ENCODE data around the gene RBMS1.
A peak's percentile ranks its signal among the peaks of the same experiment; 100 is the strongest.

RBMS1 gene

GRCh38 chr2:160328811-160329527, 164.6 kb downstream of the RBMS1 start:
- TF ChIP-seq, protein P1, sequence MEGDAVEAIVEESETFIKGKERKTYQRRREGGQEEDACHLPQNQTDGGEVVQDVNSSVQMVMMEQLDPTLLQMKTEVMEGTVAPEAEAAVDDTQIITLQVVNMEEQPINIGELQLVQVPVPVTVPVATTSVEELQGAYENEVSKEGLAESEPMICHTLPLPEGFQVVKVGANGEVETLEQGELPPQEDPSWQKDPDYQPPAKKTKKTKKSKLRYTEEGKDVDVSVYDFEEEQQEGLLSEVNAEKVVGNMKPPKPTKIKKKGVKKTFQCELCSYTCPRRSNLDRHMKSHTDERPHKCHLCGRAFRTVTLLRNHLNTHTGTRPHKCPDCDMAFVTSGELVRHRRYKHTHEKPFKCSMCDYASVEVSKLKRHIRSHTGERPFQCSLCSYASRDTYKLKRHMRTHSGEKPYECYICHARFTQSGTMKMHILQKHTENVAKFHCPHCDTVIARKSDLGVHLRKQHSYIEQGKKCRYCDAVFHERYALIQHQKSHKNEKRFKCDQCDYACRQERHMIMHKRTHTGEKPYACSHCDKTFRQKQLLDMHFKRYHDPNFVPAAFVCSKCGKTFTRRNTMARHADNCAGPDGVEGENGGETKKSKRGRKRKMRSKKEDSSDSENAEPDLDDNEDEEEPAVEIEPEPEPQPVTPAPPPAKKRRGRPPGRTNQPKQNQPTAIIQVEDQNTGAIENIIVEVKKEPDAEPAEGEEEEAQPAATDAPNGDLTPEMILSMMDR (IDR thresholded peaks at IDR 0.05; ENCODE audit: extremely low read depth, missing control alignments): no peak
- no peak for DNase-seq (ENCODE audit: low spot score)

DNA sequence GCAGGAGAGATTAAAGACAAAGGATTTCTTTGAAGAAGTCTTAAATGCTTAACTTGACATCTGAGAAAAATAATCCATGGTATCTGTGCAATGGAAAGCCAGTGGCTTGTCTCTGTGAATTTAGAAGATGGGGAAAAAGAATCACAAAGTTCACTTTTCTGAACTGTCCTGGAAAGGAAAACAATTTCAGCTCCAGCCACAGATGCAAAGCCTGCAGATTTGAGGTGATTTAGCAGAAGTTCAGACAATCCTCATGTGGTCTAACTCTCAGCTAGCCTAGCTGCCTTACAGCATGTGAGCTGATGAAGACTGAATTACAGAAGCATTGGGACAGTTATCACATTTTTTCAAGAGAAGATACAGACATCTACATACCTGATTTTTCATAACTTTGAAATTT, 166.8 kb downstream of the RBMS1 start:
- TF ChIP-seq, protein P1 (IDR thresholded peaks at IDR 0.05; ENCODE audit: extremely low read depth, missing control alignments): no peak
- DNase-seq (ENCODE audit: low spot score): no peak

DNA sequence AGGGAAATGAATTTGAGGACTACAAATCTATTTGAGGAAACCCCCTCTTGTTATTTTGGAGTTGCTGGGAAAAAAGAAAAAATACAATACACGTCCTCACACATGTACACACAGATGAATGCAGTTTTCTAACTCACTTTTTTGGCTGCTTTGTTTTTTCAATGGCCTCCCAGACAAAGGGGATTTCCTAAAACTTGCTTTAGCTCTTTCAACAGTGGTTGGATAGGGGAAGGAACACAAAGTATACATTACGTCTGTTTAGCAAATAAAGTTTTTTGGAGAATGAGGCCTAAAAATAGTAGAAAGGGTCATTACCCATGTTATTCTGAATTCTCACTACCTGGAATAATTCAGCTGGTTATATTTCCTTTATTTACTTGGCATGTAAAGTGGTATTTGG, 168.2 kb downstream of the RBMS1 start:
- DNase-seq (ENCODE audit: low spot score): no peak
- TF ChIP-seq, protein P1 (IDR thresholded peaks at IDR 0.05; ENCODE audit: extremely low read depth, missing control alignments): no peak

GRCh38 chr2:160324917-160325316, 168.7 kb downstream of the RBMS1 start:
- TF ChIP-seq, protein P1 (IDR thresholded peaks at IDR 0.05; ENCODE audit: extremely low read depth, missing control alignments): no peak
- DNase-seq (ENCODE audit: low spot score): no peak

DNA sequence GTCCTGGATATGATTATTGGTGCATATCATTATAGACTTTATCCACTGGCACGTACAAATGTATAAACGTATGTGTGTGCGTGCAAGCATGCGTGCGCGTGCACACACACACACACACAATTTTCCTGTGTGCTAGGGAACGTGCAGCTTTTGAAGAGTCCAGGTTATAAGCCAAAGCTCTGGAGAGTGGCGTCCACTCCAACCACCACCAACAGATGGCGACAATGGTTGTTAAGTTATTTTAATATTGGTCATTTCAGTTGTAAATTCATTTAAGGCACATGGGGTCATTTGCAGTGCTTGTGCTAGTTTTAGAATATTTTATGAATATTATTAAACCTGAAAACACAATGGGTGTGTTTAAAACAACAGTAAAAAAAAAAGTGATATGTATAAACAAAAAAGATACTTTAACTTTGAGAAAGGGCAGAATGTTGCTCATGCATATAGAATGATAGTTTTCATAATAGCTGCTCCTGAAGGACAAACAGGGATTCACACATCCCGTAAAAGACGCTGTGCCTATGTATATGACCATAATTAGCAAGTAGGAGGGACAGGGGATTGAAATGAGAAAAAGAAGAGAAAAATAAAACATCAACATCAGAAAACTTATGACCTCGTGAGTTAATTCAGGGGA, 169.3 kb downstream of the RBMS1 start:
- DNase-seq (ENCODE audit: low spot score): peak; percentile 30
- TF ChIP-seq, protein P1 (IDR thresholded peaks at IDR 0.05; ENCODE audit: extremely low read depth, missing control alignments): peak; percentile 71

- TF ChIP-seq, protein P1 (IDR thresholded peaks at IDR 0.05; ENCODE audit: extremely low read depth, missing control alignments): no peak
- no peak for DNase-seq (ENCODE audit: low spot score)
Observed at GRCh38 chr2:160322320-160322719, 171.3 kb downstream of the RBMS1 start.

DNA sequence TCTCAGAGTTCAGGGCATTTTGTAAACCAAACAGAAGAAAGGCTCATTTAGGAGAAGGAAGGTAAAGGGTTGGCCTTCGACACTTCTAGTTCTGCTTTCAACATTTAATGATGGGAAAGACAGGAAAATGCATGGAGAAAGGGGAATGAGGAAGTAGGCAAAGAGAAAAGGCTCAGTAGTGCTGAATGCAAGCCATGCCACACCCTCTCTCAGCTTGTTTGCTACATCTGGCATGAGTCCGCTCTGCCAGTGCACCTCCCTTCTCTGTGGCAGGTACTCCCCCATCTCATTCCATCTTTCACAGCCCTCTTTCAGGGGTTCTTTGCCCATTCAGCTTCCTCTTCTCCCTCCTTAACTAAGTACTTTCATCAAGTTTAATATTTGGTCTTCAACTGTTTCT, 172.6 kb downstream of the RBMS1 start:
- no peak for DNase-seq (ENCODE audit: low spot score)
- TF ChIP-seq, protein P1 (IDR thresholded peaks at IDR 0.05; ENCODE audit: extremely low read depth, missing control alignments): no peak
